Right lobe of liver (tissue), 6 donors: Measurements from ENCODE around the gene TMEM100. TPM values are rescaled to one million over a fixed set of nuclear protein-coding genes. Genes with fewer than 3 reads are reported as not detected.

ENCODE experiments used
- ATAC-seq, 4 donors: fragments of 200-7000 bp; cut with Tn5 transposase; one replicate each; pipeline ENCODE4 v1.9.1; 2020; ENCODE audit warnings: mild to moderate bottlenecking in 4 of 4, moderate library complexity in 4 of 4
- DNase-seq, 3 donors: peaks; one replicate each; pipeline ENCODE4 v3.0.0-alpha.2; 2020
- H3K27ac ChIP-seq, 3 donors: fragments of 200-600 bp; one replicate each; pipeline ENCODE4 v1.8.0; 2022
- H3K27me3 ChIP-seq, 2 donors: fragments of 200-600 bp; one replicate each; pipeline ENCODE4 v1.8.0; 2022
- H3K36me3 ChIP-seq, 4 donors: fragments of 200-600 bp; sonication (generic) in 1 of 4; one replicate each; pipeline versions ENCODE4 v1.5.1 to v1.8.0; 2017 to 2022; ENCODE audit warnings: control low read depth in 1 of 4
- H3K4me1 ChIP-seq, 4 donors: fragments of 200-600 bp; sonication (generic) in 1 of 4; one replicate each; pipeline versions ENCODE4 v1.5.1 to v1.8.0; 2017 to 2022; ENCODE audit warnings: control low read depth in 1 of 4
- H3K4me3 ChIP-seq, 3 donors: fragments of 200-600 bp; one replicate each; pipeline ENCODE4 v1.8.0; 2022
- H3K9me3 ChIP-seq, 4 donors: fragments of 200-600 bp; sonication (generic) in 1 of 4; one replicate each; pipeline versions ENCODE4 v1.5.1 to v1.8.0; 2017 to 2022; ENCODE audit warnings: control low read depth in 1 of 4
- CTCF ChIP-seq, 4 donors: fragments of 200-600 bp in 3 of 4; fragments of 450-650 bp in 1 of 4; IDR thresholded peaks; one replicate each; pipeline versions ENCODE4 v1.5.1 to v1.8.0; 2016 to 2022; ENCODE audit warnings: antibody characterized with exemption in 4 of 4, mild to moderate bottlenecking in 2 of 4
- POLR2A ChIP-seq: fragments of 450-650 bp; IDR thresholded peaks from one replicate; pipeline ENCODE4 v1.6.1; 2017; ENCODE audit warnings: antibody characterized with exemption, mild to moderate bottlenecking
- WGBS: methylation state at CpG from one replicate; pipeline ENCODE4 v1.1.6; 2018; ENCODE audit warnings: low coverage, low lambda C conversion rate; ENCODE audit not compliant: insufficient coverage; ENCODE audit errors: missing lambda C conversion rate; 5-methylcytosine and 5-hydroxymethylcytosine counted together
- intact Hi-C, 2 donors: fragments of 100-400 bp; cut with DNase I; formaldehyde crosslinking; loops; one replicate each; pipeline versions ENCODE4 v1.11.2 to v1.14.1; 2022
- total RNA-seq, 6 experiments: library from RNA; depleted of rRNA in 2 of 6; stranded (reverse); fragments of >200 nt in 2 of 6; fragmentation: NEBNext Ultra II Directional in 3 of 6; extraction: Animal tissue kit (Norgen Biotek cat#: 25700) in 3 of 6; gene quantifications; one replicate each; pipeline versions ENCODE4 v1.1.0 to v1.2.4, GENCODE V29; 2016 to 2023
- donor health status: DM: no; HTN: yes; CAD: no.
- donor health status: DM: no; HTN: no; CAD: no.
- donor health status: DM: no; HTN: no; CAD: no.
- donor health status: DM: no; HTN: yes; CAD: no.
- donor health status: DM: no; HTN: yes; CAD: no.

TMEM100 gene
- total RNA-seq, 6 experiments from 2014 or later: 1.8 to 8.3 (median 4.5) TPM

GRCh38 chr17:55737976-55738501 is 15.4 kb upstream of the TMEM100 start:
- TF ChIP-seq CTCF (IDR thresholded peaks at IDR 0.05) (no peak), POLR2A (no peak)
- intact Hi-C loops: no loop called here
- no peaks in the 10 kb centered on the region for H3K36me3 ChIP-seq
- DNase-seq (no peak), ATAC-seq (no peak)
- H3K27me3 ChIP-seq: no peaks in the 10 kb centered on the region
- peaks cover 0 to 20% (median 7%) of the 10 kb centered on the region in 4 donors for H3K4me1 ChIP-seq
- WGBS: 72% methylated on average over 3 of the region's 4 CpGs
- no peak overlapping the region for H3K27ac ChIP-seq
- no peak overlapping the region for H3K4me3 ChIP-seq
- H3K9me3 ChIP-seq: no peaks in the 10 kb centered on the region

- DNase-seq: peak in 1 of 3 donors; percentile 56
- TF ChIP-seq POLR2A: no peak
- peak; percentile 68 to 72 (median 70) for TF ChIP-seq CTCF (IDR thresholded peaks at IDR 0.05)
- Histone ChIP-seq H3K4me3 (no peak overlapping the region), H3K36me3 (no peaks in the 10 kb centered on the region), H3K27me3 (no peaks in the 10 kb centered on the region), H3K4me1 (peaks cover 0 to 32% (median 16%) of the 10 kb centered on the region in 4 donors), H3K27ac (no peak overlapping the region), H3K9me3 (no peaks in the 10 kb centered on the region)
- peak; percentile 18 to 21 (median 18) for ATAC-seq
- intact Hi-C loops: no loop called here
- 24% methylated on average over 5 of the region's 5 CpGs for WGBS
Measured at GRCh38 chr17:55735731-55736405, 13.2 kb upstream of the TMEM100 start.

GRCh38 chr17:55734128-55734781 is 11.6 kb upstream of the TMEM100 start:
- Histone ChIP-seq H3K27me3 (no peaks in the 10 kb centered on the region), H3K27ac (peak overlapping the region in 2 of 3 donors; percentile 92 to 95), H3K4me3 (no peak overlapping the region), H3K36me3 (no peaks in the 10 kb centered on the region), H3K9me3 (no peaks in the 10 kb centered on the region), H3K4me1 (peaks cover 0 to 42% (median 17%) of the 10 kb centered on the region in 4 donors)
- TF ChIP-seq CTCF (IDR thresholded peaks at IDR 0.05) (no peak), POLR2A (no peak)
- intact Hi-C loops: no loop called here
- ATAC-seq (no peak), DNase-seq (no peak)
- 46% methylated on average over 4 of the region's 4 CpGs for WGBS

- peak; percentile 70 for TF ChIP-seq POLR2A
- TF ChIP-seq CTCF (IDR thresholded peaks at IDR 0.05): no peak
- H3K36me3 ChIP-seq: no peaks in the 10 kb centered on the region
- no peaks in the 10 kb centered on the region for H3K27me3 ChIP-seq
- peak overlapping the region; percentile 66 to 95 (median 92) for H3K27ac ChIP-seq
- peak overlapping the region; percentile 9 to 39 (median 28) for H3K4me3 ChIP-seq
- ATAC-seq (peak; percentile 74 to 77 (median 76)), DNase-seq (peak; percentile 33 to 82 (median 62))
- intact Hi-C loops: no loop called here
- peaks cover 0 to 43% (median 16%) of the 10 kb centered on the region in 4 donors for H3K4me1 ChIP-seq
- 10% methylated on average over 7 of the region's 10 CpGs for WGBS
- H3K9me3 ChIP-seq: no peaks in the 10 kb centered on the region
Measured at GRCh38 chr17:55731586-55732250, 9.1 kb upstream of the TMEM100 start.
